HG03354 (cell line): ENCODE measurements around the gene MCL1.
"Not testable (repeated sequence)": the region's sequence is repeated elsewhere in the genome, so short reads cannot be mapped to it uniquely, and the experiment has no call there.

Experiments
- ATAC-seq: cut with Tn5 transposase; IDR thresholded peaks from one replicate; pipeline ENCODE4 v1.9.1; 2021; ENCODE audit warnings: mild to moderate bottlenecking; ENCODE audit not compliant: unreplicated experiment, poor library complexity, severe bottlenecking

The MCL1 gene

GRCh38 chr1:150579110-150579944 lies at the start of gene MCL1:
Gene MCL1, minus strand, starts transcription at chr1:150579610. Its CDS starts 80 bp downstream, at chr1:150579530.
- peak; percentile 84 for ATAC-seq

DNA sequence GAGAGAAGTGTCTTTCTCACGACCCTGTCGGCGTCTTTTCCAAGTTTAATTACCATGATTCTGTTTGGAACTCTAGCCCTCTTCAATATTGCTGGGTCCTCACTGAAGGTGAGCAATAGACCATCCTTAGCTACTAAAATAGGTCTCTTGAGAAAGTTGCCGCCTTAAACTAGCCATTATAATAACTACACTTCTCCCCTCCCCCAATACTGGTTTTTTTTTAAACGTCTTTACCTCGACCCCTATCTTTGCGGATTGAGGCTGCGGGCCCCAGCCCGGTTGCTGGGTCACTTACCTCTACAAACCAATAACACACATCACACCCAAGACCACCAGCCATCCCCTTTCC lies 49.3 kb upstream of the MCL1 start:
- ATAC-seq, result no peak

DNA sequence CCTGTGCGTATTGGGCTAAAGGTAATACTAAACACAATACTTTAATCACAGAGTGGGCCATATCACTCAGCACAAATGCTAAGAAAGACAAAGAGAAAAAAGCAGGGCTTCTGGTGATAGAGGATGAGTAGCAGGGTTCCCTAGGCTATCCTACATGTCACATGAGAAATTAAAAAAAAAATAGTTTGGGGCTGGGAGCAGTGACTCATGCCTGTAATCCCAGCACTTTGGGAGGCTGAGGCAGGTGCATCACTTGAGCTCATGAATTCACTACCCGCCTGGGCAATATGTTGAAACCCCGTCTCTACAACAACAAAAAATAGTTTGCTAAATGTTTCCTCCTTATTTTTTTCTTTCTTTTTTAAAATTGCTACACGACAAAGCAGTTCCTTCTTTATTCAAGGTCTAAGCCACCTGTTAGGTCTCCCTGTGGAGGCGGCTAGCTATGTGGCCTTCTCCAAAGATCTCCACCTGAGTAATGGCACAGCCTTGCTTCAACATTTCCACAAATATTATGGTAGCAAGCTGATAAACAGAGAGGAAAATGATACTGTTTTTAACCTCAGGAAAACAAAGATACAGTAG lies 48.5 kb upstream of the MCL1 start:
- ATAC-seq, result no peak

DNA sequence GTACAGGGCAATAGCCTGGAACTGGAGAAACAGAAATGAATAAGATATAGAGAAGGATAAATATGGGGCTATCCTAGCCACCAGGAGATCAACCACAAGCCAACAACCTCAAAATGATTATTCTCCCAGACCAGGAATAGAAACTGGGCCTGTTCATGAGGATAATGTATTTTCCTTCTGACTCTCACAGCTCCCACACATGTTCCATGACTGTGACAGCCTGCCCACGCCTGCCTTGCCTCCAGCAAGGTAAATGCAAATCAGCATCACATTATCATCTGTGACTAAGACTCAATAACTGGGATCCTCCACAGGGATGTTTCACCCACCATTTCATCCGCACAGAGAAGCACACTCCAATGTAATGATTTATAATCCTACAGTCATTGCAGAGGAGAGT lies 46.7 kb upstream of the MCL1 start:
- no peak for ATAC-seq

DNA sequence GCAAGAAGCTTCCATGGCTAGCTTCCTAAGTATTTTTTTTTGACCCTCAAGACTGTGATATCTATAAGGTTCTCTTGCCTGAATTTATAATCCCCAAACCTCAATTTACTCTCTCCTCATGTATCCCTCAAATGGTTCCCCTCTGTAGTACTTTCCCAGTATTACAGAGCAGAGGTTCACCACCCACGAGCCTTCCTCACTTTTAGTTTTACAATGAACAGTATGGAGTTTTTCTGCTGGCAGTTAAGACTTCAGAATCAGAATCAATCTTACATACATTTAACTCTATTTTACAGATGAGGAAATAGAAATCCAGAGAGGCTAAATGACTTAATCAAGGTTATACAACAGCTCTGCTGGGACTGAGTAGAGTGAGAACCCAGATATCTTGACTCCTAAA lies 45.1 kb upstream of the MCL1 start:
- not testable (repeated sequence) for ATAC-seq

DNA sequence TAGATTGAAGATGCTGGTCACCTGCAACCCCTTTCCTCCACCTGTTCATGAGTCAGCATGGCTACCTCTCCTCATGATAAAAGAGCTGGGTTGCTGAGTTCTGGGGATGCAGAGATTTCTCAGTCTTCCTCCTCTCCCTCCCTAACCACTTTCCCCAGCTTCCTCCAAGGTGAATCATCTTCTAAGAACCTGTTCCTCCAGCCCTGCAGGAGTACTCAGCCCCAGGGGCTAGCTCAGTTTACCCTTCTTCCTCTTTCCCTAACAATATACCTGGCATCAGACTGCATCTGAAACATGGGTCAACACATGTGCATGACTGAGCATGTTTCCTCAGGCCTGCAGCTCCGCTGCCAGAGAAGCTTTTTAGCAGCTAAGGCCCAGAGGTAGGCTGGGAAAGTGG lies 44.7 kb upstream of the MCL1 start:
- ATAC-seq, result not testable (repeated sequence)

DNA sequence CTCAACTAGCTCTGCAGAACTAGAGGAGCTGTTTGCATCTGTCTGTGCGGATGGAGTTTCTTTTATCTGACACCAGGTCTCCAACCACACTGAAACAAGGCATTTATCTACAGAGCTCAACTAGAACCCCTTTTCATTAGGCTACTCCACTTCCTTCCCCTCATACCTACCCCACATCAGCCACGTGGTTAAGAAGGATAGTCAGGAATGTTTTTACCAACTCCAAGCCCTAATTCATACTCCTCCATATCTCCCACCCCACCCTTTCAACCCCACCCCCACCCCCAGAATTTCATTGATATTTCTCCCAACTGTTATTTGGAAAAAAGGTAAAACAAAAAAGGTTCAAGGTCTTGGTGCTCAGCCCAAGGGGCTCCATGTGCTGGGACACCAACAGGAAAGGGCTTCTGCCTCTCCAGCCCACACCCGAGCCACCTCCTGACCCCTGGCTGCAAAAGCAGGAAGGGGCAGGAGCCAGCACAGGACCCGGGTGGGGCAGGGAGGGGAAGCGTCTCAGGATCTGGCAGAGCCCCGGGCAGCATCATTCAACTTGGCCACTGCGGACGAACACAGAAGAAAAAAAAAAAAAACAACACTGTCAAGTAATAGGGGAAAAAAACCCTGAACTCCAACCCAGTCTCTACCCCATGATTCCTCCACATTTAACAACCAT lies 43.0 kb upstream of the MCL1 start:
- ATAC-seq, result no peak

- ATAC-seq, result no peak
Measured at GRCh38 chr1:150621497-150622302, 42.3 kb upstream of the MCL1 start.

DNA sequence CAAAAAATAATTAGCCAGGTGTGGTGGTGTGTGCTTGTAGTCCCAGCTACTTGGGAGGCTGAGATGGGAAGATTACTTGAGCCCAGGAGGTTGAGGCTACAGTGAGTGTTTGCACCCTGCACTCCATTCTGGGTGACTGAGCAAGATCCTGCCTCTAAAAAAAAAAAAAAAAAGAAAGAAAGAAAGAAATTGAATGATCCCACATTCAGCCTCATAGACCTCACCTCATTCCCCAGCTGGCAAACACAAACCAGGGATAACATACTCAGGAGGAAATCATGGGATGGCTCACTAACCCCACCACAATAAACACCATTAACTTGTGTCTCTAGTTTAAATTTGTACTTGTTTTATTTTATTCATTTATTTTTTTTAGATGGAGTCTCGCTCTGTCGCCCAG lies 41.5 kb upstream of the MCL1 start:
- no peak for ATAC-seq

GRCh38 chr1:150619576-150620509 lies 40.4 kb upstream of the MCL1 start:
- ATAC-seq, result no peak

GRCh38 chr1:150615346-150616201 lies 36.2 kb upstream of the MCL1 start:
- no peak for ATAC-seq

DNA sequence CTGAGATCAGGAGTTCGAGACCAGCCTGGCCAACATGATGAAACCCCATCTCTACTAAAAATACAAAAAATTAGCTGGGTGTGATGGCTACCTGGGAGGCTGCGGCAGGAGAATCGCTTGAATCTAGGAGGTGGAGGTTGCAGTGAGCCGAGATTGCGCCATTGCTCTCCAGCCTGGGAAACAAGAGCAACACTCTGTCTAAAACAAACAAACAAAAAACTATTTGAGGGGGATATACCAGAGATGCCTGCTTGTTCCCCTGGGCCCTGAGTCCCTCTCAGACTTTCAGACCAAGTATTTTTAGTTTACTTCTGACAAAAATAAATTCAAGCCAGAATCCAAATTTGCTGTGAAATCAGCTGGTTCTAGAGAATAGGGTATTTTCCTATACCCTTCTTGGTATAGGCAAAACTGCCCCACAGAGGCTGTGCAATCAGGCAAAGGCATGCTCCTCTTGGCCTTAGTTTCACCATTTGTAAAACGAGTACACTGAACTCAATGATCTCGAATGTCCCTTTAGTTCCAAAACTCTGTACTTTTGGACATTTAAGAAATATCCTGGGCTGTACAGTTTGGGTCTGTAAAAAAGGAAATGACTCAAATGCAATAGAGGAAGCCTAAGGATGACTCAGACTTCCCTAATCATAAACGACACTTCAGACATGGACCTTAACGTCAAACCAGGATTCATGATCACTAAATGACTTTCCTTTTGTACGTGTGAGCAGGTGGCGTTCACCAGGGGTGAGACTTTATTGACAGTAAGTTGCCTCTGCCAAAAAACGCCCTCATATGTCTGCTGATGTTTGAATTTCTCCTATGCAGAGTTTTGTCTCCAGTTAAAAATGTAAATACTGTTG lies 33.9 kb upstream of the MCL1 start:
- no peak for ATAC-seq

GRCh38 chr1:150612014-150612345 lies 32.6 kb upstream of the MCL1 start:
- ATAC-seq, result no peak

- ATAC-seq, result no peak
Measured at GRCh38 chr1:150610576-150610975, 31.2 kb upstream of the MCL1 start.

DNA sequence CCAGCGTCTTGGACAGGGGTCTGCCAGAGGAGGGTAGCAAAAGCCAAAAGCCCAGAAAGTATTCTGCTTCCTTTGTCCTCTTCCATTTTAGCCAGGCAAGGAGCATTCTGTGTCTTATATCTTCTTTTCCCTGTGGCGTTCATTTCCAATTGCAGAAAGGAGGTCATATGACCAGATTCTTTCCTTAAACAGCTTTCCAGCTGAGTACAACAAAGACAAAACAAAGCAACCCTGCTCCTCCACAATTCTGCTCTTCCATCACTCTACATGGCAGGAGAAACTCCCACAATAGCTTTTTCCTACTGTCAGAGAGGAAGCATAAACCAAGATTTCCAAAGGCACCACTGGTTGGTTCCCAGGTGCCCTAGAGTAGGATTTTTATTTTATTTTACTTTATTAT lies 30.3 kb upstream of the MCL1 start:
- no peak for ATAC-seq

GRCh38 chr1:150606463-150607142 lies 27.2 kb upstream of the MCL1 start:
- ATAC-seq, result no peak

DNA sequence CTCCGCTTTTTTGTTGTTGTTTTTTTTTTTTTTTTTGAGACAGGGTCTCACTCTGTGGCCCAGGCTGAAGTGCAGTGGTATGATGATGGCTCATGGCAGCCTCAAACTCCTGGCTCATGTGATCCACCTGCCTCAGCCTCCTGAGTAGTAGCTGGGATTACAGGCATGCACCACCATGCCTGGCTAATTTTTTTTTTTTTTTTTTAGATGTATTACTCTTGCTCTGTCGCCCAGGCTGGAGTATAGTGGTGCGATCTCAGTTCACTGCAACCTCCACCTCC lies 26.0 kb upstream of the MCL1 start:
- not testable (repeated sequence) for ATAC-seq
